GM12878 (cell line): ENCODE results near the gene MID2. TPM values are rescaled to one million over a fixed set of nuclear protein-coding genes. Genes with fewer than 3 reads are reported as not detected.

Source experiments
- ATAC-seq: fragments of 200-7000 bp; cut with Tn5 transposase; 3 replicates; pipeline ENCODE4 v1.9.1; 2020; ENCODE audit warnings: mild to moderate bottlenecking, moderate library complexity
- BruUV-seq: library from RNA; stranded (reverse); fragments of 400-500 nt; replicated peaks from 2 replicates; lab custom pipeline; 2021; lab: Mats Ljungman, UMichigan
- CTCF ChIA-PET: fragments of 300-600 bp; sonication (Branson Sonifier 250); formaldehyde crosslinking; extraction: SDS; loops from one replicate; lab custom pipeline; 2021; ENCODE audit warnings: inconsistent platforms; lab: Yijun Ruan, JAX
- POLR2A ChIA-PET: fragments of 350-600 bp; formaldehyde crosslinking; extraction: SDS; loops from one replicate; lab custom pipeline; 2021; ENCODE audit warnings: inconsistent platforms; lab: Charles Lee
- RAD21 ChIA-PET: fragments of 300-600 bp; sonication (Branson Sonifier 250); formaldehyde crosslinking; loops from one replicate; lab custom pipeline; 2023; ENCODE audit warnings: antibody characterized with exemption; ENCODE audit not compliant: unreplicated experiment; lab: Charles Lee
- SMC1A ChIA-PET: fragments of 300-600 bp; sonication (Branson Sonifier 250); formaldehyde crosslinking; loops from one replicate; lab custom pipeline; 2023; ENCODE audit not compliant: unreplicated experiment, uncharacterized antibody; lab: Charles Lee
- DNase-seq: peaks from one replicate; pipeline ENCODE4 v3.0.0-alpha.2; 2011; ENCODE audit warnings: low read depth, low spot score
- FAIRE-seq: peaks from 3 replicates; lab custom pipeline; 2011; peaks lifted over from hg19 to GRCh38; lab: Jason Lieb, UNC
- H2AFZ ChIP-seq: 2 replicates; pipeline ENCODE4 v1.6.0; 2011; ENCODE audit warnings: low read depth, low read length, control low read depth; ENCODE audit not compliant: control insufficient read depth
- H3K27ac ChIP-seq: 2 replicates; pipeline ENCODE4 v1.5.1; 2011; ENCODE audit warnings: control low read depth; ENCODE audit not compliant: control insufficient read depth, insufficient read depth
- H3K27me3 ChIP-seq, 2 experiments: replicated peaks in 1 of 2; 2 replicates each; pipeline versions ENCODE4 v1.6.0 to v1.6.1; 2011; ENCODE audit warnings: low read length in 1 of 2; ENCODE audit not compliant: control insufficient read depth in 2 of 2, insufficient read depth in 2 of 2
- H3K36me3 ChIP-seq, 2 experiments: 2 replicates each; pipeline ENCODE4 v1.5.1; 2011; ENCODE audit warnings: low read length in 1 of 2; ENCODE audit not compliant: control insufficient read depth in 2 of 2, insufficient read depth in 2 of 2
- H3K4me1 ChIP-seq: 2 replicates; pipeline ENCODE4 v1.6.1; 2011; ENCODE audit warnings: mild to moderate bottlenecking, low read length, moderate library complexity, mixed read lengths; ENCODE audit not compliant: control insufficient read depth, insufficient read depth
- H3K4me2 ChIP-seq: 2 replicates; pipeline ENCODE4 v1.6.0; 2011; ENCODE audit warnings: control low read depth; ENCODE audit not compliant: control insufficient read depth, insufficient read depth
- H3K4me3 ChIP-seq: fragments of 200-600 bp; sonication (generic); 2 replicates; pipeline ENCODE4 v1.5.1; 2016
- H3K79me2 ChIP-seq: 2 replicates; pipeline ENCODE4 v1.6.0; 2011; ENCODE audit warnings: low read length; ENCODE audit not compliant: control insufficient read depth, insufficient read depth
- H3K9ac ChIP-seq: 2 replicates; pipeline ENCODE4 v1.8.0; 2011; ENCODE audit warnings: low read length, control low read depth, mixed read lengths; ENCODE audit not compliant: control insufficient read depth, insufficient read depth
- H3K9me3 ChIP-seq: replicated peaks from 3 replicates; pipeline ENCODE4 v1.5.1; 2011; ENCODE audit warnings: mild to moderate bottlenecking, low read length; ENCODE audit not compliant: control insufficient read depth, insufficient read depth
- H4K20me1 ChIP-seq: 2 replicates; pipeline ENCODE4 v1.6.0; 2011; ENCODE audit not compliant: control insufficient read depth, insufficient read depth
- MLLT1 ChIP-seq: fragments of 450-650 bp; IDR thresholded peaks from 2 replicates; pipeline ENCODE4 v1.6.1; 2016; ENCODE audit warnings: mild to moderate bottlenecking
- REST ChIP-seq: IDR thresholded peaks from 2 replicates; pipeline ENCODE4 v1.6.1; 2012; ENCODE audit warnings: mild to moderate bottlenecking, low read depth, low read length
- SMAD5 ChIP-seq: IDR thresholded peaks from 2 replicates; pipeline ENCODE4 v1.6.1; 2016; ENCODE audit warnings: antibody characterized with exemption, low read depth
- YY1 ChIP-seq: IDR thresholded peaks from 2 replicates; pipeline ENCODE4 v1.6.1; 2011; ENCODE audit warnings: low read depth, mild to moderate bottlenecking, low read length
- WGBS: methylation state at CpG from one replicate; pipeline ENCODE4 v1.1.6; 2016; ENCODE audit warnings: low lambda C conversion rate; ENCODE audit not compliant: insufficient replicate concordance, insufficient coverage; ENCODE audit errors: missing lambda C conversion rate; 5-methylcytosine and 5-hydroxymethylcytosine counted together
- in situ Hi-C: fragments of 300-500 bp; cut with MboI; formaldehyde crosslinking; loops from 9 replicates; pipeline ENCODE4 v1.14.3; 2018; ENCODE audit warnings: mixed read lengths
- intact Hi-C: fragments of 100-400 bp; cut with micrococcal nuclease; formaldehyde crosslinking; loops from one replicate; pipeline ENCODE4 v1.14.2; 2022; ENCODE audit not compliant: unreplicated experiment
- polyA plus RNA-seq, 11 experiments: library from polyadenylated mRNA; depleted of rRNA in 4 of 11; unstranded in 6 of 11; stranded (reverse) in 5 of 11; fragments of >200 nt; fragmentation: Nextera tagmentation in 4 of 11; fragmentation: Illumina TruSeq in 1 of 11; extraction: Ambion mirVana in 4 of 11; extraction: Trizol in 1 of 11; gene quantifications; 1 replicate in 1 of 11; 2 replicates in 10 of 11; pipeline versions ENCODE4 v1.2.1 to v1.2.3, GENCODE V29; 2011 to 2016; ENCODE audit warnings: inconsistent platforms in 2 of 11, missing spikeins in 2 of 11, low read depth in 1 of 11
- total RNA-seq, 4 experiments: library from RNA; depleted of rRNA in 3 of 4; stranded (reverse); fragments of >200 nt in 3 of 4; fragmentation: Illumina TruSeq in 1 of 4; extraction: Trizol in 1 of 4; gene quantifications; 2 replicates each; pipeline versions ENCODE4 v1.2.1 to v1.2.3, GENCODE V29; 2013 to 2021

MID2 gene
- total and polyA plus RNA-seq, 10 of the 15 experiments (the other 5 are each of a cell fraction or from before 2014, with no cell fraction given), result 0.04 to 0.21 TPM; not detected in 8

- no peaks in the 10 kb centered on the region for H3K79me2 ChIP-seq
- ChIA-PET SMC1A (no interaction called here), RAD21 (no interaction called here), CTCF (no interaction called here), POLR2A (no interaction called here)
- DNase-seq (no peak), FAIRE-seq (no peak), ATAC-seq (no peak)
- H3K4me1 ChIP-seq, result no peaks in the 10 kb centered on the region
- H3K36me3 ChIP-seq, result no peaks in the 10 kb centered on the region
- no peak overlapping the region for H3K9ac ChIP-seq
- no peaks in the 10 kb centered on the region; a peak in 1 of 4 replicates for H3K27me3 ChIP-seq
- intact Hi-C loops (no loop called here), in situ Hi-C loops (no loop called here)
- WGBS, result 17% methylated on average over 3 of the region's 3 CpGs
- H4K20me1 ChIP-seq, result no peaks in the 10 kb centered on the region
- H3K4me3 ChIP-seq, result no peak overlapping the region
- no peak overlapping the region for H2AFZ ChIP-seq
- no TSS peak for BruUV-seq
- no peak overlapping the region for H3K27ac ChIP-seq
- TF ChIP-seq SMAD5, result no peak
- no peak for TF ChIP-seq YY1
- no peak for TF ChIP-seq REST
- TF ChIP-seq MLLT1, result no peak
- H3K4me2 ChIP-seq, result no peak overlapping the region
- H3K9me3 ChIP-seq, result no peaks in the 10 kb centered on the region
These were observed 8.9 kb downstream of the MID2 start for GRCh38 chrX:107834275-107835201.
